Measurements from ENCODE around the gene CHL1.

CHL1 gene

GRCh38 chr3:279325-279724 is 82.8 kb downstream of the CHL1 start:
- in situ Hi-C loops (cut with HindIII; ENCODE audit: low sequenced_read_pairs), result no loop called here

- in situ Hi-C loops (cut with HindIII; ENCODE audit: low sequenced_read_pairs), result no loop called here
Measured at GRCh38 chr3:280681-281080, 84.1 kb downstream of the CHL1 start.

- in situ Hi-C loops (cut with HindIII; ENCODE audit: low sequenced_read_pairs), result no loop called here
Measured at GRCh38 chr3:284322-284721, 87.8 kb downstream of the CHL1 start.

GRCh38 chr3:288417-288816 is 91.9 kb downstream of the CHL1 start:
- in situ Hi-C loops (cut with HindIII; ENCODE audit: low sequenced_read_pairs), result no loop called here

- in situ Hi-C loops (cut with HindIII; ENCODE audit: low sequenced_read_pairs), result no loop called here
Measured at GRCh38 chr3:291028-291427, 94.5 kb downstream of the CHL1 start.

- in situ Hi-C loops (cut with HindIII; ENCODE audit: low sequenced_read_pairs), result no loop called here
Measured at GRCh38 chr3:291646-292436, 95.3 kb downstream of the CHL1 start.

- in situ Hi-C loops (cut with HindIII; ENCODE audit: low sequenced_read_pairs), result no loop called here
Measured at GRCh38 chr3:294096-294495, 97.5 kb downstream of the CHL1 start.

GRCh38 chr3:294581-294980 is 98.0 kb downstream of the CHL1 start:
- in situ Hi-C loops (cut with HindIII; ENCODE audit: low sequenced_read_pairs), result no loop called here

- in situ Hi-C loops (cut with HindIII; ENCODE audit: low sequenced_read_pairs), result no loop called here
Measured at GRCh38 chr3:295166-295565, 98.6 kb downstream of the CHL1 start.

- in situ Hi-C loops (cut with HindIII; ENCODE audit: low sequenced_read_pairs), result no loop called here
Measured at GRCh38 chr3:297585-297984, 101.0 kb downstream of the CHL1 start.

- in situ Hi-C loops (cut with HindIII; ENCODE audit: low sequenced_read_pairs), result no loop called here
Measured at GRCh38 chr3:299590-300301, 103.2 kb downstream of the CHL1 start.

GRCh38 chr3:307182-307581 is 110.6 kb downstream of the CHL1 start:
- in situ Hi-C loops (cut with HindIII; ENCODE audit: low sequenced_read_pairs), result no loop called here

- in situ Hi-C loops (cut with HindIII; ENCODE audit: low sequenced_read_pairs), result no loop called here
Measured at GRCh38 chr3:308597-309321, 112.2 kb downstream of the CHL1 start.

GRCh38 chr3:312160-312733 is 115.7 kb downstream of the CHL1 start:
- in situ Hi-C loops (cut with HindIII; ENCODE audit: low sequenced_read_pairs), result no loop called here

GRCh38 chr3:312911-313310 is 116.3 kb downstream of the CHL1 start:
- in situ Hi-C loops (cut with HindIII; ENCODE audit: low sequenced_read_pairs), result no loop called here

GRCh38 chr3:317012-317411 is 120.4 kb downstream of the CHL1 start:
- in situ Hi-C loops (cut with HindIII; ENCODE audit: low sequenced_read_pairs), result no loop called here

- in situ Hi-C loops (cut with HindIII; ENCODE audit: low sequenced_read_pairs), result no loop called here
Measured at GRCh38 chr3:318903-319302, 122.3 kb downstream of the CHL1 start.

- in situ Hi-C loops (cut with HindIII; ENCODE audit: low sequenced_read_pairs), result no loop called here
Measured at GRCh38 chr3:324423-324822, 127.9 kb downstream of the CHL1 start.

- in situ Hi-C loops (cut with HindIII; ENCODE audit: low sequenced_read_pairs), result no loop called here
Measured at GRCh38 chr3:325495-325894, 128.9 kb downstream of the CHL1 start.

GRCh38 chr3:330494-331115 is 134.0 kb downstream of the CHL1 start:
- in situ Hi-C loops (cut with HindIII; ENCODE audit: low sequenced_read_pairs), result no loop called here

GRCh38 chr3:331881-332280 is 135.3 kb downstream of the CHL1 start:
- in situ Hi-C loops (cut with HindIII; ENCODE audit: low sequenced_read_pairs), result no loop called here

Data from DLD1 (cell line).